HG02973 (cell line): ENCODE measurements around the gene APPL2.
"Not testable (repeated sequence)": the region's sequence is repeated elsewhere in the genome, so short reads cannot be mapped to it uniquely, and the experiment has no call there.

Experiments used
- ATAC-seq: cut with Tn5 transposase; IDR thresholded peaks from one replicate; pipeline ENCODE4 v1.9.1; 2021; ENCODE audit warnings: moderate library complexity; ENCODE audit not compliant: unreplicated experiment

Gene APPL2

GRCh38 chr12:105257321-105257728 is 21.4 kb upstream of the APPL2 start:
- ATAC-seq, result no peak

- no peak for ATAC-seq
Measured at GRCh38 chr12:105256921-105257320, 20.9 kb upstream of the APPL2 start.

- not testable (repeated sequence) for ATAC-seq
Measured at GRCh38 chr12:105256431-105256830, 20.5 kb upstream of the APPL2 start.

- ATAC-seq, result no peak
Measured at GRCh38 chr12:105256011-105256410, 20.0 kb upstream of the APPL2 start.

- no peak for ATAC-seq
Measured at GRCh38 chr12:105253866-105254513, 18.0 kb upstream of the APPL2 start.

- no peak for ATAC-seq
Measured at GRCh38 chr12:105252901-105253300, 16.9 kb upstream of the APPL2 start.

- ATAC-seq, result not testable (repeated sequence)
Measured at GRCh38 chr12:105245776-105246427, 9.9 kb upstream of the APPL2 start.

GRCh38 chr12:105245291-105245690 is 9.3 kb upstream of the APPL2 start:
- ATAC-seq, result no peak

- ATAC-seq, result no peak
Measured at GRCh38 chr12:105240228-105240627, 4.3 kb upstream of the APPL2 start.

- no peak for ATAC-seq
Measured at GRCh38 chr12:105239304-105239703, 3.3 kb upstream of the APPL2 start.

- no peak for ATAC-seq
Measured at GRCh38 chr12:105237666-105238065, 1.7 kb upstream of the APPL2 start.

- ATAC-seq, result peak; percentile 3
Measured at GRCh38 chr12:105235281-105235731, 668 bp downstream of the APPL2 start.

GRCh38 chr12:105234197-105234596 is 1.8 kb downstream of the APPL2 start:
- ATAC-seq, result no peak

- ATAC-seq, result no peak
Measured at GRCh38 chr12:105233041-105233905, 2.7 kb downstream of the APPL2 start.

GRCh38 chr12:105231396-105231795 is 4.6 kb downstream of the APPL2 start:
- ATAC-seq, result no peak

- ATAC-seq, result no peak
Measured at GRCh38 chr12:105229371-105229770, 6.6 kb downstream of the APPL2 start.

GRCh38 chr12:105228966-105229365 is 7.0 kb downstream of the APPL2 start:
- ATAC-seq, result no peak

GRCh38 chr12:105228494-105228893 is 7.5 kb downstream of the APPL2 start:
- no peak for ATAC-seq

GRCh38 chr12:105227879-105228278 is 8.1 kb downstream of the APPL2 start:
- ATAC-seq, result no peak

GRCh38 chr12:105226219-105226618 is 9.8 kb downstream of the APPL2 start:
- peak; percentile 75 for ATAC-seq

GRCh38 chr12:105225505-105226015 is 10.4 kb downstream of the APPL2 start:
- no peak for ATAC-seq
